Measurements from ENCODE around the gene ELF4. TPM values are rescaled to one million over a fixed set of nuclear protein-coding genes. Genes with fewer than 3 reads are reported as not detected.

The ELF4 gene
- total RNA-seq, 1 experiment from 2014 or later = 1.9 TPM

DNA sequence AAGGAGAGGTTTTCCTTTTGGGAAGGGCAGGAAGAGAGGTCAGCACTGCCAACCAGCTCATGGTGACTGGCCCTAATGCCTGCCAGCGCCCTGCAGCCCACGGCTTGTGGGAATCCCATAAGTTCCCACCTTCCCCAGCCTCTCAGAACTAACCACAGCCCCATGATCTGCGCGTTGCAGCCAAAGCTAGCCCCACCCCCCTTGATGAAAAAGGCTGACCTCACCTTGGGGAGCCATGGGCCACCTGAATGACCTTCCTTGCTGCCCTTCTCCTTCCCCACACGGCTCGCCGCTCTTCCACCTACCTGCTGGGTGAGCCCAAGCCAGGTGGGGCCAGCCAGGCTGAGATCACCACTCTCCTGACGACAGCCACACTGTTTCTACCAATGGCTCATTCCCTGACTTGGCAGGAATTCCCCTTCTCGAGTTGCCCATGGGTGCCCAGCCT, 3.9 kb upstream of the ELF4 start:
- no peaks in the 10 kb centered on the region for H3K9me3 Mint-ChIP-seq
- no peak for DNase-seq (ENCODE audit: low spot score)
- H3K36me3 Mint-ChIP-seq = no peaks in the 10 kb centered on the region
- CTCF ChIA-PET = no interaction called here
- peaks cover 49% of the 10 kb centered on the region for H3K27me3 Mint-ChIP-seq (ENCODE audit: low read depth)
- no peak overlapping the region for H3K4me3 Mint-ChIP-seq
- H3K27ac Mint-ChIP-seq = no peak overlapping the region
- no peak for ATAC-seq
- peaks cover 9% of the 10 kb centered on the region; the same call in 1 of the 2 replicates for H3K4me1 Mint-ChIP-seq
- POLR2A ChIA-PET = interaction anchor here (0.5 kb wide), 1 partner anchor 135 kb away, joined by 3 read pairs; no protein-coding TSS in a partner anchor
- no peak for TF ChIP-seq MXD4 (CRISPR knock-in tag; IDR thresholded peaks at IDR 0.05; ENCODE audit: borderline replicate concordance)
- no peak for TF ChIP-seq ZNF317 (CRISPR knock-in tag; IDR thresholded peaks at IDR 0.05; ENCODE audit: borderline replicate concordance, low read depth)
- TF ChIP-seq, protein P1, sequence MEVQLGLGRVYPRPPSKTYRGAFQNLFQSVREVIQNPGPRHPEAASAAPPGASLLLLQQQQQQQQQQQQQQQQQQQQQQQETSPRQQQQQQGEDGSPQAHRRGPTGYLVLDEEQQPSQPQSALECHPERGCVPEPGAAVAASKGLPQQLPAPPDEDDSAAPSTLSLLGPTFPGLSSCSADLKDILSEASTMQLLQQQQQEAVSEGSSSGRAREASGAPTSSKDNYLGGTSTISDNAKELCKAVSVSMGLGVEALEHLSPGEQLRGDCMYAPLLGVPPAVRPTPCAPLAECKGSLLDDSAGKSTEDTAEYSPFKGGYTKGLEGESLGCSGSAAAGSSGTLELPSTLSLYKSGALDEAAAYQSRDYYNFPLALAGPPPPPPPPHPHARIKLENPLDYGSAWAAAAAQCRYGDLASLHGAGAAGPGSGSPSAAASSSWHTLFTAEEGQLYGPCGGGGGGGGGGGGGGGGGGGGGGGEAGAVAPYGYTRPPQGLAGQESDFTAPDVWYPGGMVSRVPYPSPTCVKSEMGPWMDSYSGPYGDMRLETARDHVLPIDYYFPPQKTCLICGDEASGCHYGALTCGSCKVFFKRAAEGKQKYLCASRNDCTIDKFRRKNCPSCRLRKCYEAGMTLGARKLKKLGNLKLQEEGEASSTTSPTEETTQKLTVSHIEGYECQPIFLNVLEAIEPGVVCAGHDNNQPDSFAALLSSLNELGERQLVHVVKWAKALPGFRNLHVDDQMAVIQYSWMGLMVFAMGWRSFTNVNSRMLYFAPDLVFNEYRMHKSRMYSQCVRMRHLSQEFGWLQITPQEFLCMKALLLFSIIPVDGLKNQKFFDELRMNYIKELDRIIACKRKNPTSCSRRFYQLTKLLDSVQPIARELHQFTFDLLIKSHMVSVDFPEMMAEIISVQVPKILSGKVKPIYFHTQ (CRISPR knock-in tag; IDR thresholded peaks at IDR 0.05) = no peak
- no peak for TF ChIP-seq SMAD3 (CRISPR knock-in tag; IDR thresholded peaks at IDR 0.05; ENCODE audit: borderline replicate concordance)
- TF ChIP-seq, protein P2, sequence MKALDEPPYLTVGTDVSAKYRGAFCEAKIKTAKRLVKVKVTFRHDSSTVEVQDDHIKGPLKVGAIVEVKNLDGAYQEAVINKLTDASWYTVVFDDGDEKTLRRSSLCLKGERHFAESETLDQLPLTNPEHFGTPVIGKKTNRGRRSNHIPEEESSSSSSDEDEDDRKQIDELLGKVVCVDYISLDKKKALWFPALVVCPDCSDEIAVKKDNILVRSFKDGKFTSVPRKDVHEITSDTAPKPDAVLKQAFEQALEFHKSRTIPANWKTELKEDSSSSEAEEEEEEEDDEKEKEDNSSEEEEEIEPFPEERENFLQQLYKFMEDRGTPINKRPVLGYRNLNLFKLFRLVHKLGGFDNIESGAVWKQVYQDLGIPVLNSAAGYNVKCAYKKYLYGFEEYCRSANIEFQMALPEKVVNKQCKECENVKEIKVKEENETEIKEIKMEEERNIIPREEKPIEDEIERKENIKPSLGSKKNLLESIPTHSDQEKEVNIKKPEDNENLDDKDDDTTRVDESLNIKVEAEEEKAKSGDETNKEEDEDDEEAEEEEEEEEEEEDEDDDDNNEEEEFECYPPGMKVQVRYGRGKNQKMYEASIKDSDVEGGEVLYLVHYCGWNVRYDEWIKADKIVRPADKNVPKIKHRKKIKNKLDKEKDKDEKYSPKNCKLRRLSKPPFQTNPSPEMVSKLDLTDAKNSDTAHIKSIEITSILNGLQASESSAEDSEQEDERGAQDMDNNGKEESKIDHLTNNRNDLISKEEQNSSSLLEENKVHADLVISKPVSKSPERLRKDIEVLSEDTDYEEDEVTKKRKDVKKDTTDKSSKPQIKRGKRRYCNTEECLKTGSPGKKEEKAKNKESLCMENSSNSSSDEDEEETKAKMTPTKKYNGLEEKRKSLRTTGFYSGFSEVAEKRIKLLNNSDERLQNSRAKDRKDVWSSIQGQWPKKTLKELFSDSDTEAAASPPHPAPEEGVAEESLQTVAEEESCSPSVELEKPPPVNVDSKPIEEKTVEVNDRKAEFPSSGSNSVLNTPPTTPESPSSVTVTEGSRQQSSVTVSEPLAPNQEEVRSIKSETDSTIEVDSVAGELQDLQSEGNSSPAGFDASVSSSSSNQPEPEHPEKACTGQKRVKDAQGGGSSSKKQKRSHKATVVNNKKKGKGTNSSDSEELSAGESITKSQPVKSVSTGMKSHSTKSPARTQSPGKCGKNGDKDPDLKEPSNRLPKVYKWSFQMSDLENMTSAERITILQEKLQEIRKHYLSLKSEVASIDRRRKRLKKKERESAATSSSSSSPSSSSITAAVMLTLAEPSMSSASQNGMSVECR (CRISPR knock-in tag; IDR thresholded peaks at IDR 0.05; ENCODE audit: borderline replicate concordance) = no peak
- TF ChIP-seq, protein P3, sequence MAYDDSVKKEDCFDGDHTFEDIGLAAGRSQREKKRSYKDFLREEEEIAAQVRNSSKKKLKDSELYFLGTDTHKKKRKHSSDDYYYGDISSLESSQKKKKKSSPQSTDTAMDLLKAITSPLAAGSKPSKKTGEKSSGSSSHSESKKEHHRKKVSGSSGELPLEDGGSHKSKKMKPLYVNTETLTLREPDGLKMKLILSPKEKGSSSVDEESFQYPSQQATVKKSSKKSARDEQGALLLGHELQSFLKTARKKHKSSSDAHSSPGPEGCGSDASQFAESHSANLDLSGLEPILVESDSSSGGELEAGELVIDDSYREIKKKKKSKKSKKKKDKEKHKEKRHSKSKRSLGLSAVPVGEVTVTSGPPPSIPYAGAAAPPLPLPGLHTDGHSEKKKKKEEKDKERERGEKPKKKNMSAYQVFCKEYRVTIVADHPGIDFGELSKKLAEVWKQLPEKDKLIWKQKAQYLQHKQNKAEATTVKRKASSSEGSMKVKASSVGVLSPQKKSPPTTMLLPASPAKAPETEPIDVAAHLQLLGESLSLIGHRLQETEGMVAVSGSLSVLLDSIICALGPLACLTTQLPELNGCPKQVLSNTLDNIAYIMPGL (CRISPR knock-in tag; IDR thresholded peaks at IDR 0.05) = no peak
- no peak for TF ChIP-seq ZNF232 (CRISPR knock-in tag; IDR thresholded peaks at IDR 0.05)
- TF ChIP-seq, protein P4, sequence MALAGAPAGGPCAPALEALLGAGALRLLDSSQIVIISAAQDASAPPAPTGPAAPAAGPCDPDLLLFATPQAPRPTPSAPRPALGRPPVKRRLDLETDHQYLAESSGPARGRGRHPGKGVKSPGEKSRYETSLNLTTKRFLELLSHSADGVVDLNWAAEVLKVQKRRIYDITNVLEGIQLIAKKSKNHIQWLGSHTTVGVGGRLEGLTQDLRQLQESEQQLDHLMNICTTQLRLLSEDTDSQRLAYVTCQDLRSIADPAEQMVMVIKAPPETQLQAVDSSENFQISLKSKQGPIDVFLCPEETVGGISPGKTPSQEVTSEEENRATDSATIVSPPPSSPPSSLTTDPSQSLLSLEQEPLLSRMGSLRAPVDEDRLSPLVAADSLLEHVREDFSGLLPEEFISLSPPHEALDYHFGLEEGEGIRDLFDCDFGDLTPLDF (CRISPR knock-in tag; IDR thresholded peaks at IDR 0.05) = no peak
- no peak for TF ChIP-seq ZNF671 (CRISPR knock-in tag; IDR thresholded peaks at IDR 0.05)
- no peak for TF ChIP-seq ETV6 (CRISPR knock-in tag; IDR thresholded peaks at IDR 0.05)
- TF ChIP-seq, protein P5, sequence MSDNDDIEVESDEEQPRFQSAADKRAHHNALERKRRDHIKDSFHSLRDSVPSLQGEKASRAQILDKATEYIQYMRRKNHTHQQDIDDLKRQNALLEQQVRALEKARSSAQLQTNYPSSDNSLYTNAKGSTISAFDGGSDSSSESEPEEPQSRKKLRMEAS (CRISPR knock-in tag; IDR thresholded peaks at IDR 0.05) = no peak
- TF ChIP-seq, protein P6, sequence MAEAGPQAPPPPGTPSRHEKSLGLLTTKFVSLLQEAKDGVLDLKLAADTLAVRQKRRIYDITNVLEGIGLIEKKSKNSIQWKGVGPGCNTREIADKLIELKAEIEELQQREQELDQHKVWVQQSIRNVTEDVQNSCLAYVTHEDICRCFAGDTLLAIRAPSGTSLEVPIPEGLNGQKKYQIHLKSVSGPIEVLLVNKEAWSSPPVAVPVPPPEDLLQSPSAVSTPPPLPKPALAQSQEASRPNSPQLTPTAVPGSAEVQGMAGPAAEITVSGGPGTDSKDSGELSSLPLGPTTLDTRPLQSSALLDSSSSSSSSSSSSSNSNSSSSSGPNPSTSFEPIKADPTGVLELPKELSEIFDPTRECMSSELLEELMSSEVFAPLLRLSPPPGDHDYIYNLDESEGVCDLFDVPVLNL (CRISPR knock-in tag; IDR thresholded peaks at IDR 0.05; ENCODE audit: borderline replicate concordance, low read depth) = no peak
- TF ChIP-seq CREB1 (CRISPR knock-in tag; IDR thresholded peaks at IDR 0.05) = no peak
- TF ChIP-seq, protein P7, sequence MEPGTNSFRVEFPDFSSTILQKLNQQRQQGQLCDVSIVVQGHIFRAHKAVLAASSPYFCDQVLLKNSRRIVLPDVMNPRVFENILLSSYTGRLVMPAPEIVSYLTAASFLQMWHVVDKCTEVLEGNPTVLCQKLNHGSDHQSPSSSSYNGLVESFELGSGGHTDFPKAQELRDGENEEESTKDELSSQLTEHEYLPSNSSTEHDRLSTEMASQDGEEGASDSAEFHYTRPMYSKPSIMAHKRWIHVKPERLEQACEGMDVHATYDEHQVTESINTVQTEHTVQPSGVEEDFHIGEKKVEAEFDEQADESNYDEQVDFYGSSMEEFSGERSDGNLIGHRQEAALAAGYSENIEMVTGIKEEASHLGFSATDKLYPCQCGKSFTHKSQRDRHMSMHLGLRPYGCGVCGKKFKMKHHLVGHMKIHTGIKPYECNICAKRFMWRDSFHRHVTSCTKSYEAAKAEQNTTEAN (CRISPR knock-in tag; IDR thresholded peaks at IDR 0.05) = no peak
- no peak for TF ChIP-seq FOXJ3 (CRISPR knock-in tag; IDR thresholded peaks at IDR 0.05; ENCODE audit: borderline replicate concordance)
- TF ChIP-seq, protein P8, sequence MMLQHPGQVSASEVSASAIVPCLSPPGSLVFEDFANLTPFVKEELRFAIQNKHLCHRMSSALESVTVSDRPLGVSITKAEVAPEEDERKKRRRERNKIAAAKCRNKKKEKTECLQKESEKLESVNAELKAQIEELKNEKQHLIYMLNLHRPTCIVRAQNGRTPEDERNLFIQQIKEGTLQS (CRISPR knock-in tag; conservative IDR thresholded peaks at IDR 0.05) = no peak
- no peak for TF ChIP-seq NR2C2 (CRISPR knock-in tag; IDR thresholded peaks at IDR 0.05)
- TF ChIP-seq, protein P9, sequence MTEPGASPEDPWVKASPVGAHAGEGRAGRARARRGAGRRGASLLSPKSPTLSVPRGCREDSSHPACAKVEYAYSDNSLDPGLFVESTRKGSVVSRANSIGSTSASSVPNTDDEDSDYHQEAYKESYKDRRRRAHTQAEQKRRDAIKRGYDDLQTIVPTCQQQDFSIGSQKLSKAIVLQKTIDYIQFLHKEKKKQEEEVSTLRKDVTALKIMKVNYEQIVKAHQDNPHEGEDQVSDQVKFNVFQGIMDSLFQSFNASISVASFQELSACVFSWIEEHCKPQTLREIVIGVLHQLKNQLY (CRISPR knock-in tag; IDR thresholded peaks at IDR 0.05) = no peak
- no peak for TF ChIP-seq OVOL2 (CRISPR knock-in tag; IDR thresholded peaks at IDR 0.05; ENCODE audit: borderline replicate concordance)

Data from WTC11 (cell line).